Tibial nerve (tissue), 4 donors: ENCODE measurements around the gene MYRFL.

ENCODE experiments used
- EP300 ChIP-seq, 2 donors: sonication (generic); formaldehyde crosslinking; IDR thresholded peaks; one replicate each; pipeline ENCODE4 v1.6.1; 2017; ENCODE audit warnings: antibody characterized with exemption in 2 of 2, mild to moderate bottlenecking in 1 of 2
- POLR2A ChIP-seq, 2 donors: fragments of 450-650 bp; IDR thresholded peaks; one replicate each; pipeline ENCODE4 v1.6.1; 2017; ENCODE audit warnings: antibody characterized with exemption in 2 of 2, mild to moderate bottlenecking in 2 of 2, moderate library complexity in 2 of 2
- TF ChIP-seq, protein P1 (sequence below), 5 experiments: fragments of 200-600 bp in 3 of 5; fragments of 450-650 bp in 2 of 5; sonication (generic) in 3 of 5; IDR thresholded peaks; one replicate each; pipeline ENCODE4 v1.5.1; 2016 to 2019; ENCODE audit warnings: antibody characterized with exemption in 5 of 5, mild to moderate bottlenecking in 3 of 5, moderate library complexity in 2 of 5

DNA sequence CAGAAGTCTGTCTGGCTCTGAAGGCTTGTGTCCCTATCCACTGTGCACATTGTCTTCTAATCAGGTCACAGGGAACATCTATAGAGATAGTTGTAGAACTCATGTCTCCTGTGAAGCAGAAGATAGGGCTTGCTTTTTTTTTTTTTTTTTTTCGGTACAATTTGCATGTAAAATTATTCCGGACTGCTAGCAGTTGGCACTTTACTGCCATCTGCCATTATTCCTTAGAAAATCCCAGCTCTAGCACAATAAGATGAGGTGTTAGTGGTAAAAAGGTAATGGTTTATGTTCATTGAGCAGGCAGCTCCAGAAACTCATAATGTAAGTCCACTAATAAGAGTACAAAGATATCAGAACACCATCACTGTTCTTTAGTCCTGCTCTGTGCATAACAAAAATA, 8.7 kb downstream of the MYRFL start:
- TF ChIP-seq, protein P1, sequence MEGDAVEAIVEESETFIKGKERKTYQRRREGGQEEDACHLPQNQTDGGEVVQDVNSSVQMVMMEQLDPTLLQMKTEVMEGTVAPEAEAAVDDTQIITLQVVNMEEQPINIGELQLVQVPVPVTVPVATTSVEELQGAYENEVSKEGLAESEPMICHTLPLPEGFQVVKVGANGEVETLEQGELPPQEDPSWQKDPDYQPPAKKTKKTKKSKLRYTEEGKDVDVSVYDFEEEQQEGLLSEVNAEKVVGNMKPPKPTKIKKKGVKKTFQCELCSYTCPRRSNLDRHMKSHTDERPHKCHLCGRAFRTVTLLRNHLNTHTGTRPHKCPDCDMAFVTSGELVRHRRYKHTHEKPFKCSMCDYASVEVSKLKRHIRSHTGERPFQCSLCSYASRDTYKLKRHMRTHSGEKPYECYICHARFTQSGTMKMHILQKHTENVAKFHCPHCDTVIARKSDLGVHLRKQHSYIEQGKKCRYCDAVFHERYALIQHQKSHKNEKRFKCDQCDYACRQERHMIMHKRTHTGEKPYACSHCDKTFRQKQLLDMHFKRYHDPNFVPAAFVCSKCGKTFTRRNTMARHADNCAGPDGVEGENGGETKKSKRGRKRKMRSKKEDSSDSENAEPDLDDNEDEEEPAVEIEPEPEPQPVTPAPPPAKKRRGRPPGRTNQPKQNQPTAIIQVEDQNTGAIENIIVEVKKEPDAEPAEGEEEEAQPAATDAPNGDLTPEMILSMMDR (IDR thresholded peaks at IDR 0.05): no peak
- TF ChIP-seq POLR2A (IDR thresholded peaks at IDR 0.05): no peak
- no peak for TF ChIP-seq EP300 (IDR thresholded peaks at IDR 0.05)
